Measurements from ENCODE around the gene GPATCH2.

DNA sequence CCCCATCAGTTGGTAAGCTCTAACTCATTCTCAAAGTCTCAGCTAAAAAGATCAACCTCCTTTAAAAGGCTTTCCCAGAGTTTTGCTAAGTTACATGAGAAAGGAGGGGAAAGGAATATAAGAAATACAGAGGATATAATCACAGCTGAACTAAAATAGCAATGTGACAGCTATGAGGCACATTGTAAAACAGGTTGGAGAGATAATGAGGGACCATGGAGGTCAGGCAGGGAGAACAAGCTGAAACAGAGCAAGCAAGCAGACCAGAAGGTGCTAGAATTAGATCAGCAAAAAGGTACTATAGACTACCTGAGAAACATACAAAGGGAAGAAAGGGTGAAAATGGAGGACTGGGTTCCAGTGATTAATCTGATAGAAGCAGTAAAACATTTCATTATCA is 28.5 kb downstream of the GPATCH2 start:
- TF ChIP-seq, protein P1, sequence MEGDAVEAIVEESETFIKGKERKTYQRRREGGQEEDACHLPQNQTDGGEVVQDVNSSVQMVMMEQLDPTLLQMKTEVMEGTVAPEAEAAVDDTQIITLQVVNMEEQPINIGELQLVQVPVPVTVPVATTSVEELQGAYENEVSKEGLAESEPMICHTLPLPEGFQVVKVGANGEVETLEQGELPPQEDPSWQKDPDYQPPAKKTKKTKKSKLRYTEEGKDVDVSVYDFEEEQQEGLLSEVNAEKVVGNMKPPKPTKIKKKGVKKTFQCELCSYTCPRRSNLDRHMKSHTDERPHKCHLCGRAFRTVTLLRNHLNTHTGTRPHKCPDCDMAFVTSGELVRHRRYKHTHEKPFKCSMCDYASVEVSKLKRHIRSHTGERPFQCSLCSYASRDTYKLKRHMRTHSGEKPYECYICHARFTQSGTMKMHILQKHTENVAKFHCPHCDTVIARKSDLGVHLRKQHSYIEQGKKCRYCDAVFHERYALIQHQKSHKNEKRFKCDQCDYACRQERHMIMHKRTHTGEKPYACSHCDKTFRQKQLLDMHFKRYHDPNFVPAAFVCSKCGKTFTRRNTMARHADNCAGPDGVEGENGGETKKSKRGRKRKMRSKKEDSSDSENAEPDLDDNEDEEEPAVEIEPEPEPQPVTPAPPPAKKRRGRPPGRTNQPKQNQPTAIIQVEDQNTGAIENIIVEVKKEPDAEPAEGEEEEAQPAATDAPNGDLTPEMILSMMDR (IDR thresholded peaks at IDR 0.05; ENCODE audit: poor library complexity, severe bottlenecking), result no peak
- TF ChIP-seq, protein P2, sequence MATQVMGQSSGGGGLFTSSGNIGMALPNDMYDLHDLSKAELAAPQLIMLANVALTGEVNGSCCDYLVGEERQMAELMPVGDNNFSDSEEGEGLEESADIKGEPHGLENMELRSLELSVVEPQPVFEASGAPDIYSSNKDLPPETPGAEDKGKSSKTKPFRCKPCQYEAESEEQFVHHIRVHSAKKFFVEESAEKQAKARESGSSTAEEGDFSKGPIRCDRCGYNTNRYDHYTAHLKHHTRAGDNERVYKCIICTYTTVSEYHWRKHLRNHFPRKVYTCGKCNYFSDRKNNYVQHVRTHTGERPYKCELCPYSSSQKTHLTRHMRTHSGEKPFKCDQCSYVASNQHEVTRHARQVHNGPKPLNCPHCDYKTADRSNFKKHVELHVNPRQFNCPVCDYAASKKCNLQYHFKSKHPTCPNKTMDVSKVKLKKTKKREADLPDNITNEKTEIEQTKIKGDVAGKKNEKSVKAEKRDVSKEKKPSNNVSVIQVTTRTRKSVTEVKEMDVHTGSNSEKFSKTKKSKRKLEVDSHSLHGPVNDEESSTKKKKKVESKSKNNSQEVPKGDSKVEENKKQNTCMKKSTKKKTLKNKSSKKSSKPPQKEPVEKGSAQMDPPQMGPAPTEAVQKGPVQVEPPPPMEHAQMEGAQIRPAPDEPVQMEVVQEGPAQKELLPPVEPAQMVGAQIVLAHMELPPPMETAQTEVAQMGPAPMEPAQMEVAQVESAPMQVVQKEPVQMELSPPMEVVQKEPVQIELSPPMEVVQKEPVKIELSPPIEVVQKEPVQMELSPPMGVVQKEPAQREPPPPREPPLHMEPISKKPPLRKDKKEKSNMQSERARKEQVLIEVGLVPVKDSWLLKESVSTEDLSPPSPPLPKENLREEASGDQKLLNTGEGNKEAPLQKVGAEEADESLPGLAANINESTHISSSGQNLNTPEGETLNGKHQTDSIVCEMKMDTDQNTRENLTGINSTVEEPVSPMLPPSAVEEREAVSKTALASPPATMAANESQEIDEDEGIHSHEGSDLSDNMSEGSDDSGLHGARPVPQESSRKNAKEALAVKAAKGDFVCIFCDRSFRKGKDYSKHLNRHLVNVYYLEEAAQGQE (IDR thresholded peaks at IDR 0.05; ENCODE audit: borderline replicate concordance), result no peak
- no peak for TF ChIP-seq EZH2 (IDR thresholded peaks at IDR 0.05; ENCODE audit: borderline replicate concordance, insufficient read depth, low read length, poor library complexity, severe bottlenecking)
